ENCODE measurements around the gene ASB1. TPM values are rescaled to one million over a fixed set of nuclear protein-coding genes. Genes with fewer than 3 reads are reported as not detected.

The ASB1 gene
- total RNA-seq, 1 donor from 2014 or later = 8.5 TPM

DNA sequence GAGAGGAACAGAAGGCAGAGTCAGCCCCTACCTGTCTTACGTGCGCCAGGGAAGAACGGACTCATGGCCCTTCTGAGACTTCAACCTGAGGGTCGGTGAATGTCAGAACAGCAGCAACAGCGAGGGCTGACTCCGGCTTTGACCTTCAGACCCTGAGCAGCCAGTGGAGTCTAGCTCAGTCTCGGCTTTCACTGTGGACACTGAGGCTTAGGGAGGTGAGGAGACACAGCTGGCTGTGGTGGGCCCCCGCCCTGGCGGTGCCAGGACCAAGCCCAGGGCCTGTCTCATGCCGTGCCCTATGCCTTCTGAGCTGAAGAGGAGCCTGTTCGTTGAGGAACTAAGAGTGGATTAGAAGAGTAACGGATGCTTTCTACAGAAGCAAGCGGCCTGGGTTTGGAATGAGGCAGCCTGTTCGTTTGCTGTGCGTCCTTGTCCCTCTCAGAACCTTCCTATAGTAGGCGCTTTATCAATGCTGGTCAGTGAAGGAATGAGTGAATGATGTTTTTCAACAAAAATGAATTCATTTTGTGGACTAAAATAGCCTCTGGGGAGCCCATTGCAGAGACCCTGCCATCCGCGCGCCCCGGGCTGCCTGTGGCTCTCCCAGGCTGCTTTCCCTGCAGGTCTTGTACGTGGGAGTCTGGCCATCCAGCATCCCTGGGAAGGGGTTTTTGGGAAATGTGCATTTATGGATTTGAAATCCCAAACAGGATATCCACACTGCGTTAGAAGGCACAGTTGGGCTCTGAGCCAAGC lies 38.9 kb downstream of the ASB1 start:
- Mint-ChIP-seq H3K9me3 (ENCODE audit: unreplicated experiment) (no peaks in the 10 kb centered on the region), H3K4me1 (ENCODE audit: unreplicated experiment) (no peaks in the 10 kb centered on the region), H3K27ac (ENCODE audit: unreplicated experiment) (no peak overlapping the region), H3K27me3 (ENCODE audit: unreplicated experiment) (peaks cover 2% of the 10 kb centered on the region), H3K36me3 (ENCODE audit: low read depth, unreplicated experiment) (no peaks in the 10 kb centered on the region), H3K4me3 (ENCODE audit: unreplicated experiment) (no peak overlapping the region)
- no peak for TF ChIP-seq CTCF (IDR thresholded peaks at IDR 0.05; ENCODE audit: unreplicated experiment)
- DNase-seq (ENCODE audit: low spot score) = no peak

DNA sequence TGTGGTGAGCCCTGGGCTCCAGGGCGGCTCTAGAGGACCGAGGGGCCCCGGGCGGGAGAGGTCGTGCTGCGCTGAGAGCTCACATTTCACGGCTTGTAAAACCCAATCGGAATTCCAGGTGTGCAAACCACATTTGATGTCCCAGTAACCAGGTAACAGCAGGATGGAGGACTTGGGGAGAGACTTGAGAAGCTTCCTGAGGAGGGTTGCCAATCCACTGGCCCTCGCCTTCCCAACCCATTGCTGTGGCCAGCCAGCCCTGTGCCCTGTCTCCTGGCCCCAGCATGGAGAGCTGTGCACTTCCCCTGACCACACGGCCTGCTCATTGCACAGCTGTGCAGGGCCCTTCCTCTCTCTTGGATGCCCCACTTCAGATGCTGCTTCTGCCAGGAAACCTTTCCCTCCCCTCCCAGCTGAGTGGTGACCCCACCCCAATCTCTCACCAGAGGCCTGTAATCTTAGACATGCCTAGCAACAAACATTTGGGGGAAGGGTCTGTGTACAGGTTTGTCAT lies 39.6 kb downstream of the ASB1 start:
- Mint-ChIP-seq H3K27ac (ENCODE audit: unreplicated experiment) (no peak overlapping the region), H3K4me1 (ENCODE audit: unreplicated experiment) (no peaks in the 10 kb centered on the region), H3K9me3 (ENCODE audit: unreplicated experiment) (peaks cover under 1% of the 10 kb centered on the region), H3K4me3 (ENCODE audit: unreplicated experiment) (no peak overlapping the region), H3K27me3 (ENCODE audit: unreplicated experiment) (peaks cover 2% of the 10 kb centered on the region), H3K36me3 (ENCODE audit: low read depth, unreplicated experiment) (no peaks in the 10 kb centered on the region)
- no peak for TF ChIP-seq CTCF (IDR thresholded peaks at IDR 0.05; ENCODE audit: unreplicated experiment)
- no peak for DNase-seq (ENCODE audit: low spot score)

DNA sequence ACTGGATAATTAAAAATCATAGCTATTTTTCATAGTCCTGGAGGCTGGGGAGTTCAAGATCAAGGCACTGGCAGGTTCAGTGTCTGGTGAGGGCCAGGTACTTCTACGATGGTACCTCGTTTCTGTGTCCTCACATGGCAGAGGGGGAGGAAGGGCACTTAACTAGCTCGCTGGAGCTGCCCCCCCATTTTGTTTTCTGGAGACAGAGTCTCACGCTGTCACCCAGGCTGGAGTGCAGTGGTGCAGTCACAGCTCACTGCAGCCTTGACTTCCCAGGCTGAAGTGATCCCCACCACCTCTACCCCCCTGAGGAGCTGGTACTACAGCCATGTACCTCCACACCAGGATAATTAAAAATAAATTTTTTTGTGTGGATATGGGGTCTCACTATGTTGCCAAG lies 40.3 kb downstream of the ASB1 start:
- Mint-ChIP-seq H3K27ac (ENCODE audit: unreplicated experiment) (no peak overlapping the region), H3K9me3 (ENCODE audit: unreplicated experiment) (peaks cover 4% of the 10 kb centered on the region)

GRCh38 chr2:238467792-238468191 lies 41.1 kb downstream of the ASB1 start:
- Mint-ChIP-seq H3K4me1 (ENCODE audit: unreplicated experiment) (no peaks in the 10 kb centered on the region), H3K36me3 (ENCODE audit: low read depth, unreplicated experiment) (no peaks in the 10 kb centered on the region)

More for the DNA sequence above, 40.3 kb downstream of the ASB1 start:
- peaks cover 2% of the 10 kb centered on the region for H3K27me3 Mint-ChIP-seq (ENCODE audit: unreplicated experiment)
- H3K36me3 Mint-ChIP-seq (ENCODE audit: low read depth, unreplicated experiment) = no peaks in the 10 kb centered on the region
- DNase-seq (ENCODE audit: low spot score) = no peak
- TF ChIP-seq CTCF (IDR thresholded peaks at IDR 0.05; ENCODE audit: unreplicated experiment) = no peak
- no peak overlapping the region for H3K4me3 Mint-ChIP-seq (ENCODE audit: unreplicated experiment)
- H3K4me1 Mint-ChIP-seq (ENCODE audit: unreplicated experiment) = no peaks in the 10 kb centered on the region

More at GRCh38 chr2:238467792-238468191, 41.1 kb downstream of the ASB1 start:
- no peak overlapping the region for H3K27ac Mint-ChIP-seq (ENCODE audit: unreplicated experiment)
- no peak for TF ChIP-seq CTCF (IDR thresholded peaks at IDR 0.05; ENCODE audit: unreplicated experiment)
- H3K4me3 Mint-ChIP-seq (ENCODE audit: unreplicated experiment) = no peak overlapping the region
- H3K9me3 Mint-ChIP-seq (ENCODE audit: unreplicated experiment) = peaks cover 4% of the 10 kb centered on the region
- H3K27me3 Mint-ChIP-seq (ENCODE audit: unreplicated experiment) = peaks cover 2% of the 10 kb centered on the region
- DNase-seq (ENCODE audit: low spot score) = no peak
